Left ventricle myocardium inferior (tissue), 1 donor: ENCODE measurements around the gene DDX39B. TPM values are rescaled to one million over a fixed set of nuclear protein-coding genes. Genes with fewer than 3 reads are reported as not detected.

Experiments
- DNase-seq: peaks from one replicate; pipeline ENCODE4 v3.0.0-alpha.2; 2020
- H3K27ac ChIP-seq: fragments of 200-600 bp; replicated peaks from 2 replicates; pipeline ENCODE4 v1.8.0; 2021
- H3K27me3 ChIP-seq: fragments of 200-600 bp; 2 replicates; pipeline ENCODE4 v1.8.0; 2021; ENCODE audit warnings: low read depth
- H3K36me3 ChIP-seq: fragments of 200-600 bp; 2 replicates; pipeline ENCODE4 v1.8.0; 2021
- H3K4me1 ChIP-seq: fragments of 200-600 bp; 2 replicates; pipeline ENCODE4 v1.8.0; 2021
- H3K4me3 ChIP-seq: fragments of 200-600 bp; 2 replicates; pipeline ENCODE4 v1.8.0; 2021; ENCODE audit warnings: mild to moderate bottlenecking, moderate library complexity
- H3K9me3 ChIP-seq: fragments of 200-600 bp; replicated peaks from 2 replicates; pipeline ENCODE4 v1.8.0; 2021
- intact Hi-C: fragments of 100-400 bp; cut with micrococcal nuclease; formaldehyde crosslinking; loops from one replicate; pipeline ENCODE4 v1.11.0; 2022
- total RNA-seq: library from RNA; stranded (reverse); fragmentation: NEBNext Ultra II Directional; extraction: Animal tissue kit (Norgen Biotek cat#: 25700); gene quantifications from one replicate; pipeline ENCODE4 v1.2.1, GENCODE V29; 2021
- TF ChIP-seq, protein P1 (sequence below): fragments of 200-600 bp; IDR thresholded peaks from 2 replicates; pipeline ENCODE4 v1.8.0; 2021; ENCODE audit warnings: antibody characterized with exemption, mild to moderate bottlenecking, borderline replicate concordance
- donor health status: DM: no; HTN: yes; CAD: no; lungs with severe emphysema.

Gene DDX39B
- total RNA-seq, 1 donor from 2014 or later: 179 TPM

DNA sequence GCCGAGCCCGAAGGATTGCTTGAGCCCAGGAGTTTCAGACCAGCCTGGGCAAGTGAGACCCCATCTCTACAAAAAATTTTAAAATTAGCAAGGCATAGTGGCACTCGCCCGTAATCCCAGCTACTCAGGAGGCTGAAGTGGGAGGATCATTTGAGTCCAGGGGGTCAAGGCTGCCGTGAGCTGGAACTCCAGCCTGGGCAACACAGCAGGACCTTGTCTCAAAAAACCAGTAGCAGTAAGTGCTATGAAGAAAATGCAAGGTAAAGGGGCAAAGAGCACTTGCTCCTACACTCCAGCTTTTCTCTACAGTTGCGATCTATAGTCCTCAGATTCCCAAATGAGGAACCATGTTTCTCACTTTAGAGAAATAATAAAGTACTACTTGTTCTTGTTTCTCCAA is 1.8 kb upstream of the DDX39B start:
- no peaks in the 10 kb centered on the region for H3K27me3 ChIP-seq
- DNase-seq: no peak
- no peak overlapping the region for H3K4me3 ChIP-seq
- no peaks in the 10 kb centered on the region for H3K9me3 ChIP-seq
- TF ChIP-seq, protein P1, sequence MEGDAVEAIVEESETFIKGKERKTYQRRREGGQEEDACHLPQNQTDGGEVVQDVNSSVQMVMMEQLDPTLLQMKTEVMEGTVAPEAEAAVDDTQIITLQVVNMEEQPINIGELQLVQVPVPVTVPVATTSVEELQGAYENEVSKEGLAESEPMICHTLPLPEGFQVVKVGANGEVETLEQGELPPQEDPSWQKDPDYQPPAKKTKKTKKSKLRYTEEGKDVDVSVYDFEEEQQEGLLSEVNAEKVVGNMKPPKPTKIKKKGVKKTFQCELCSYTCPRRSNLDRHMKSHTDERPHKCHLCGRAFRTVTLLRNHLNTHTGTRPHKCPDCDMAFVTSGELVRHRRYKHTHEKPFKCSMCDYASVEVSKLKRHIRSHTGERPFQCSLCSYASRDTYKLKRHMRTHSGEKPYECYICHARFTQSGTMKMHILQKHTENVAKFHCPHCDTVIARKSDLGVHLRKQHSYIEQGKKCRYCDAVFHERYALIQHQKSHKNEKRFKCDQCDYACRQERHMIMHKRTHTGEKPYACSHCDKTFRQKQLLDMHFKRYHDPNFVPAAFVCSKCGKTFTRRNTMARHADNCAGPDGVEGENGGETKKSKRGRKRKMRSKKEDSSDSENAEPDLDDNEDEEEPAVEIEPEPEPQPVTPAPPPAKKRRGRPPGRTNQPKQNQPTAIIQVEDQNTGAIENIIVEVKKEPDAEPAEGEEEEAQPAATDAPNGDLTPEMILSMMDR: no peak
- H3K36me3 ChIP-seq: peaks cover 17% of the 10 kb centered on the region
- peaks cover 59% of the 10 kb centered on the region for H3K4me1 ChIP-seq
- H3K27ac ChIP-seq: peak overlapping the region; percentile 92
- intact Hi-C loops: no loop called here

DNA sequence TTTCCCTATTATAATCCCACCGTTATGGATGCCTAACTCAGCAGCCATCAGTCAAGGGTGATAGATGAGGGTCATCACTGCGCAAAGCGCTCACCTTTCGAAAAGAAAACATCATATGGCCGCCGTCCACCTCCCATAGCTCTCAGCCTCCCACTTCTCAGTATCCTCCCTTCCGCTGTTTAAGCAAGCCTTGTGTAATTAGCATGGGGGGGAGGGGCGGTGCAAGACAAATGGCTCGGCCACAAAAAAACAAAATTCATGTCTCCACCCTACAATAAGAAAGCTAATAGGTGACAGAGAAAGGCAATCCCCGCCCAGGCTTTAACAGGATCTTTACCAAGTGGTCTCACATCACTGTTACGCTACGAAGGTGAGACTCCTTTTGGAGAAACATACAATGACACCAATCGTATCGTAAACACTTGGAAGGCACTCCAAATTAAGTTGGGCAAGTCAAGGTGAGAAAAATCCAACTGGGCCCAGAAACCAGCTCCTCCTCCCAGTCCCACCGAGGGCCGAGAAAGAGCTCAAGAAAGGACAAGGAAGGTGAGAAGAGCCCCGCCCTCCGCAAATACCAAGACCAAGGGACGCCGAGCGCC is 645 bp downstream of the DDX39B start:
- intact Hi-C loops: no loop called here
- H3K4me1 ChIP-seq: peaks cover 66% of the 10 kb centered on the region
- peak overlapping the region; percentile 83 for H3K4me3 ChIP-seq
- no peak for DNase-seq
- peak overlapping the region; percentile 92 for H3K27ac ChIP-seq
- no peaks in the 10 kb centered on the region for H3K27me3 ChIP-seq
- peaks cover 42% of the 10 kb centered on the region for H3K36me3 ChIP-seq
- TF ChIP-seq, protein P1: no peak
- no peaks in the 10 kb centered on the region for H3K9me3 ChIP-seq

DNA sequence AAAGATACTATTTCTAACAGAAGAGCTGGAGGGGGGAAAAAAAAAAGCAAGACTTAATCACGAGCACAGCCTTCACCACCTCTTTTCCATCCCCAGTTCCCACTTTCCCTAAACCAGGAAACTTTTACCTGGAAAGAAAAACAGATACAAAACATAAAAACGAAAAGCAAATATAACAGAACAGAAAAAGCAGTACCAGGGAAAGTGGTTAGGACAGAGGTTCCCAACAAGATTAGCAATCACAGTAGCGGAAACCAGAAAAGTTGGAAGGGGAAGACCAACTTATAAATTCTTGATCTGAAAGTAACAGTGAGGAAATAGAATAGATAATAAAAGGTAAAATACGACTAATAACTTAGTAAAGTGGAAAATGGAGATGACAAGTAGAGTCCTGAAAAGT is 1.2 kb downstream of the DDX39B start:
- Histone ChIP-seq H3K27me3 (no peaks in the 10 kb centered on the region), H3K9me3 (no peaks in the 10 kb centered on the region), H3K4me1 (peaks cover 70% of the 10 kb centered on the region), H3K27ac (peak overlapping the region; percentile 92), H3K4me3 (peak overlapping the region; percentile 83), H3K36me3 (peaks cover 47% of the 10 kb centered on the region)
- TF ChIP-seq, protein P1: no peak
- intact Hi-C loops: no loop called here
- no peak for DNase-seq

DNA sequence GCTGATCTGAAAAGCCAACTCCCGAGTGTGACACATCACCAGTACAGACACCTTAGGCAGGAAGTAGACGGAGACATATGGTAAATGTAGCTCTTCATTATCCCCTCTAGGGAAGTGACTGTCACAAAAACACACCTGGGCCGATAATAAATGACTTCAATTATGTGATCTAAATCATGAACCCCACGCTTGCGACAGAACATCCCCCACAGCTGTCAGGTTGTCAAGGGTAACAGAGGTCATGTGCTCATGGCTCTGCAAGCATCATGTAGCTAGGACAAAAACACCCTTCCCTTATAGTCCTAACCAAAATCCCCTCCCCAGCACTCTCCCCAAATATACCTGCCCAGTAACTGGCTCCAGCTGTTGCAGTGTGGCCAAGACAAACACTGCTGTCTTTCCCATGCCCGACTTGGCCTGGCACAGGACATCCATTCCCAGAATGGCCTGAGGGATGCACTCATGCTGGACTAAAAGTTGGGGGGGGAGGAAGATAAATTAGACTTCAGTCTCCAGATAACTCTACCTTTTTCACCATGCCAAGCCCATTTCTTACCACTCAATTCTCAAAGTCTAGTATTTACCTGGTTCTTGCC is 2.9 kb downstream of the DDX39B start:
- TF ChIP-seq, protein P1: no peak
- H3K27ac ChIP-seq: peak overlapping the region; percentile 92
- no peak for DNase-seq
- no peaks in the 10 kb centered on the region for H3K9me3 ChIP-seq
- H3K27me3 ChIP-seq: no peaks in the 10 kb centered on the region
- peaks cover 65% of the 10 kb centered on the region for H3K36me3 ChIP-seq
- peaks cover 72% of the 10 kb centered on the region for H3K4me1 ChIP-seq
- intact Hi-C loops: no loop called here
- H3K4me3 ChIP-seq: peak overlapping the region; percentile 83

DNA sequence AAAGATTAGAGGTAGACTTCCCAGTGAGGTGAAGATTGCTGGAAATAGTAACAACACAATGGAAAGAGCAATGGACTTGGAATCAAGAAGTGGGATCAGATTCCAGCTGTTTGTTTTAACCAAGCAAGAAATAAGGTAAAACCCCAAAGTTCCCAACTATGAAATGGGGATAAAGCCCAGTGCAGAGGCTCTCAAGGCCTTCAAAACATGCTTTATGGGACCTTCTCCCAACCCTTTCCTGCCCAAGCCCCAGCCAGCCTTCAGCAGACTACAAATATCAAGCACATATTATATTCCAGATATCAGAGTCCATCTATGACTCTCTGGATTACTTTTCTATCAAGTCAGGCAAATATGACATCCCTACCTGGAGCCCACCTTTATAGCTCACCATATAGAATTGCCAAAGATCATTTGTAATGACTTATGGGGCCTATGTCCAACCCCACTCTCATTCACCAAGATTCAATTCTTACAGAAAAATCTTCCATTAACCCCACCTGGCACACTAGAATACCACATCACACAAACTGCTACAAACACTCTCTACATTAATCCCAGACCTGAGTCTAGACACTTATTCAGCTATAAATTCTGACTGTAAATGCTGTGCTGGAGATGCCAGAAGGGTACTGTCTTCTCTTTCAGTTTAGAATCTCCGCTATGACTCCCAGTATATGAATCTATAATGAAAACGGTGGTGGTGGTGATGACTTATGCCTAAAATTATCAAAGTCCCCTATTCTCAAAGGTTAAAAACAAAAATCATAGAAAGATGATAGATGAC is 6.1 kb downstream of the DDX39B start:
- Histone ChIP-seq H3K27ac (no peak overlapping the region), H3K36me3 (peaks cover 97% of the 10 kb centered on the region), H3K27me3 (no peaks in the 10 kb centered on the region), H3K4me3 (no peak overlapping the region), H3K4me1 (peaks cover 71% of the 10 kb centered on the region), H3K9me3 (no peaks in the 10 kb centered on the region)
- TF ChIP-seq, protein P1: no peak
- intact Hi-C loops: no loop called here
- no peak for DNase-seq
